T-helper 17 cell (primary cell): ENCODE measurements around the gene KLHDC3. TPM values are rescaled to one million over a fixed set of nuclear protein-coding genes. Genes with fewer than 3 reads are reported as not detected.
A peak's percentile ranks its signal among the peaks of the same experiment; 100 is the strongest.

ENCODE experiments used
- ATAC-seq: fragments of 150-1000 bp; cut with Tn5 transposase; 2 replicates; pipeline ENCODE4 v1.10.0; 2021; ENCODE audit warnings: mild to moderate bottlenecking, moderate library complexity
- DNase-seq, 3 donors: peaks; one replicate each; pipeline versions ENCODE4 v3.0.0 to v3.0.0-alpha.2; 2020 to 2021
- H3K9me3 ChIP-seq: one replicate; pipeline ENCODE4 v1.7.0; 2013; ENCODE audit warnings: low read length, mild to moderate bottlenecking; ENCODE audit not compliant: control insufficient read depth, poor library complexity, severe bottlenecking
- H3K27ac Mint-ChIP-seq: one replicate; pipeline ENCODE4 v1.8.0; 2022; ENCODE audit warnings: mild to moderate bottlenecking, moderate library complexity, mixed read lengths
- H3K27me3 Mint-ChIP-seq: one replicate; pipeline ENCODE4 v1.8.0; 2022; ENCODE audit warnings: mixed read lengths
- H3K36me3 Mint-ChIP-seq: one replicate; pipeline ENCODE4 v1.8.0; 2022; ENCODE audit warnings: low read depth, mixed read lengths
- H3K4me1 Mint-ChIP-seq: one replicate; pipeline ENCODE4 v1.8.0; 2022; ENCODE audit warnings: mild to moderate bottlenecking, mixed read lengths
- H3K4me3 Mint-ChIP-seq: one replicate; pipeline ENCODE4 v1.8.0; 2022; ENCODE audit warnings: mild to moderate bottlenecking, moderate library complexity, mixed read lengths
- total RNA-seq, 4 donors: library from RNA in 2 of 4; stranded (reverse) in 2 of 4; gene quantifications; one replicate each; pipeline ENCODE4 v1.2.3 and lab custom pipeline; 2022 to 2026

Gene KLHDC3
- total RNA-seq, 2 donors from 2014 or later: 31.1 TPM

GRCh38 chr6:43060034-43060754 is 46.1 kb downstream of the KLHDC3 start:
- Mint-ChIP-seq H3K27ac (peak overlapping the region; percentile 95), H3K36me3 (peaks cover 12% of the 10 kb centered on the region), H3K4me3 (peak overlapping the region; percentile 95), H3K4me1 (peaks cover 30% of the 10 kb centered on the region), H3K27me3 (no peaks in the 10 kb centered on the region)
- no peak for ATAC-seq
- no peaks in the 10 kb centered on the region for H3K9me3 ChIP-seq
- DNase-seq: no peak

DNA sequence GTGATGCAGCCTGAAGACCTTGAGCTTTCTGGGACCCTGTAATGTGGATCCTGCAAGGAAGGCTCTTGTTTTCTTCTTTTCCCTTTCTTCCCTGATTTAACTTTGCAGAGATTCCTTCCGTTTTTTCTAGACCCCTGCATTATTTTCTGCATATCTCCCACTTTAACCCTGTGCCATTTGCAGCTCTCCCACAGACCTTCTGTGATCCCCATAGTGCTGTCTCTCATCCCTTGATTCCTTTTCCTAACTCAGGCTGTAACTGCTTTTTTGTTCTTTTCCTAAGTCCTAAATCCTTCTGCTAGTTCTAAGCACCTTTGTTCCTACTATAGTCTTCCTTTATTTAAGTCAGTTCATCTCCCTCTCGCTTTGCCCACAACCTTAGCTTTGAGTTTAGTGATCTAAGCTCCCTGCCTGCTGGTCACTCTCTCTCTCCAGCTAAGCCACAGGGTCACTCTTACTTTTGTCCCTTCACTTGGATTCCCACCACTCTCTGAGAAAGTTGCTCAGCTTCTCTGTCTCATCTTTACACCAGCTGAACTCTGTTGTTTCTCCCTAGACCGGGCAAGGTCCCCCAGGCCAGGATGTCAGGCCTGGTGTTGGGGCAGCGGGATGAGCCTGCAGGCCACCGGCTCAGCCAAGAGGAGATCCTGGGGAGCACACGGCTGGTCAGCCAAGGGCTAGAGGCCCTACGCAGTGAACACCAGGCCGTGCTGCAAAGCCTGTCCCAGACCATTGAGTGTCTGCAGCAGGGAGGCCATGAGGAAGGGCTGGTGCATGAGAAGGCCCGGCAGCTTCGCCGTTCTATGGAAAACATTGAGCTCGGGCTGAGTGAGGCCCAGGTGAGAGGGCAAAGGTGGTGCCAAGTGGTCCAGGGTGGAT is 46.9 kb downstream of the KLHDC3 start:
- DNase-seq (no peak), ATAC-seq (no peak)
- Mint-ChIP-seq H3K4me3 (peak overlapping the region; percentile 95), H3K27ac (peak overlapping the region; percentile 95), H3K27me3 (no peaks in the 10 kb centered on the region), H3K36me3 (peaks cover 9% of the 10 kb centered on the region), H3K4me1 (peaks cover 30% of the 10 kb centered on the region)
- no peaks in the 10 kb centered on the region for H3K9me3 ChIP-seq

DNA sequence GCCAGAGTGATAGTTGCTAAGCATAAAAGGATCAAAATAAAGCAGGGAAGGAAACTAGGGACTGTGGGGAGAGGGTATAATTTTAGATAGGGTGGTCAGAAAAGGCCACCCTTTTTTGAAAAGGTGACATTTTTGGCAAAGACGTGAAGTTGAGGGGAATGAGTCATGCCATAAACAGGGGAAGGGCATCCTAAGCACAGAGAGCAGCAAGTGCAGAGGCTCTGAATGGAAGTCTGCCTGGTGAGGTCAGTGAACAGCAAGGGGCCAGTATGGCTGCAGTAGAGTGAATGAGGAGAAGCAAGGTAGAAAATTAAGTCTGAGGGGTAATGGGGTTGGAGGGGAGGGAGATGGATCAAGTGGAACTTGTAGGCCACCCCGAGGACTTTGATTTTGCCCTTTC is 47.8 kb downstream of the KLHDC3 start:
- no peaks in the 10 kb centered on the region for H3K27me3 Mint-ChIP-seq
- no peaks in the 10 kb centered on the region for H3K9me3 ChIP-seq
- peaks cover 30% of the 10 kb centered on the region for H3K4me1 Mint-ChIP-seq
- no peak for DNase-seq
- peak overlapping the region; percentile 43 for H3K4me3 Mint-ChIP-seq
- no peak for ATAC-seq
- H3K36me3 Mint-ChIP-seq: peaks cover 14% of the 10 kb centered on the region
- peak overlapping the region; percentile 95 for H3K27ac Mint-ChIP-seq

- no peak overlapping the region for H3K27ac Mint-ChIP-seq
- H3K27me3 Mint-ChIP-seq: no peaks in the 10 kb centered on the region
- H3K36me3 Mint-ChIP-seq: peaks cover 14% of the 10 kb centered on the region
- H3K4me3 Mint-ChIP-seq: no peak overlapping the region
- DNase-seq (no peak), ATAC-seq (no peak)
- H3K9me3 ChIP-seq: no peaks in the 10 kb centered on the region
- peaks cover 27% of the 10 kb centered on the region for H3K4me1 Mint-ChIP-seq
Measured at GRCh38 chr6:43062818-43063217, 48.8 kb downstream of the KLHDC3 start.

GRCh38 chr6:43070028-43070632 is 56.1 kb downstream of the KLHDC3 start:
- H3K27ac Mint-ChIP-seq: no peak overlapping the region

More at GRCh38 chr6:43070028-43070632, 56.1 kb downstream of the KLHDC3 start:
- DNase-seq (no peak), ATAC-seq (peak; percentile 71)
- peaks cover 12% of the 10 kb centered on the region for H3K36me3 Mint-ChIP-seq
- H3K4me3 Mint-ChIP-seq: no peak overlapping the region
- H3K4me1 Mint-ChIP-seq: peaks cover 2% of the 10 kb centered on the region
- H3K27me3 Mint-ChIP-seq: no peaks in the 10 kb centered on the region
- no peaks in the 10 kb centered on the region for H3K9me3 ChIP-seq

Other genes starting within 250 kb of the KLHDC3 start
- gene BICRAL, start 232.2 kb upstream of the KLHDC3 start, total RNA-seq: 10 to 100 TPM; 31.9 to 34.1 TPM
- 10 to 100 TPM; 61.7 to 73.9 TPM for gene RPL7L1, start 134.6 kb upstream of the KLHDC3 start, total RNA-seq
- gene PTCRA, start 98.2 kb upstream of the KLHDC3 start, total RNA-seq: 10 to 100 TPM in 1 of 2 donors, 1 to 10 TPM in 1; 1.8 to 35.0 TPM
- gene CNPY3, start 84.8 kb upstream of the KLHDC3 start, total RNA-seq: 10 to 100 TPM; 45.7 to 51.9 TPM
- 1 to 10 TPM in 1 of 2 donors, under 1 TPM in 1; 0.97 to 1.5 TPM for gene GNMT, start 53.5 kb upstream of the KLHDC3 start, total RNA-seq
- 10 to 100 TPM; 10.2 to 15.5 TPM for gene PEX6, start 35.1 kb upstream of the KLHDC3 start, total RNA-seq
- gene PPP2R5D, start 29.7 kb upstream of the KLHDC3 start, total RNA-seq: 10 to 100 TPM; 27.5 to 28.4 TPM
- 10 to 100 TPM; 23.7 to 26.3 TPM for gene MEA1, start 303 bp upstream of the KLHDC3 start, total RNA-seq
- gene RRP36, start 7.4 kb downstream of the KLHDC3 start, total RNA-seq: 10 to 100 TPM; 25.2 to 29.0 TPM
- gene CUL7, start 39.6 kb downstream of the KLHDC3 start, total RNA-seq: 10 to 100 TPM in 1 of 2 donors, 1 to 10 TPM in 1; 8.2 to 11.2 TPM
- gene MRPL2, start 45.2 kb downstream of the KLHDC3 start, total RNA-seq: 10 to 100 TPM; 32.3 to 37.5 TPM
- 10 to 100 TPM; 25.7 to 41.9 TPM for gene KLC4, start 45.4 kb downstream of the KLHDC3 start, total RNA-seq
- 1 to 10 TPM in 1 of 2 donors, under 1 TPM in 1; 0.62 to 1.6 TPM for gene PTK7, start 62.1 kb downstream of the KLHDC3 start, total RNA-seq
- 10 to 100 TPM; 26.3 to 27.9 TPM for gene SRF, start 157.0 kb downstream of the KLHDC3 start, total RNA-seq
- gene CUL9, start 167.9 kb downstream of the KLHDC3 start, total RNA-seq: 10 to 100 TPM; 73.9 to 78.0 TPM
- 10 to 100 TPM; 32.3 to 35.0 TPM for gene DNPH1, start 215.2 kb downstream of the KLHDC3 start, total RNA-seq
- gene TTBK1, start 229.2 kb downstream of the KLHDC3 start, total RNA-seq: under 1 TPM; 0.05 to 0.16 TPM